ENCODE measurements around the gene CLCF1.
A peak's percentile ranks its signal among the peaks of the same experiment; 100 is the strongest.

CLCF1 gene

DNA sequence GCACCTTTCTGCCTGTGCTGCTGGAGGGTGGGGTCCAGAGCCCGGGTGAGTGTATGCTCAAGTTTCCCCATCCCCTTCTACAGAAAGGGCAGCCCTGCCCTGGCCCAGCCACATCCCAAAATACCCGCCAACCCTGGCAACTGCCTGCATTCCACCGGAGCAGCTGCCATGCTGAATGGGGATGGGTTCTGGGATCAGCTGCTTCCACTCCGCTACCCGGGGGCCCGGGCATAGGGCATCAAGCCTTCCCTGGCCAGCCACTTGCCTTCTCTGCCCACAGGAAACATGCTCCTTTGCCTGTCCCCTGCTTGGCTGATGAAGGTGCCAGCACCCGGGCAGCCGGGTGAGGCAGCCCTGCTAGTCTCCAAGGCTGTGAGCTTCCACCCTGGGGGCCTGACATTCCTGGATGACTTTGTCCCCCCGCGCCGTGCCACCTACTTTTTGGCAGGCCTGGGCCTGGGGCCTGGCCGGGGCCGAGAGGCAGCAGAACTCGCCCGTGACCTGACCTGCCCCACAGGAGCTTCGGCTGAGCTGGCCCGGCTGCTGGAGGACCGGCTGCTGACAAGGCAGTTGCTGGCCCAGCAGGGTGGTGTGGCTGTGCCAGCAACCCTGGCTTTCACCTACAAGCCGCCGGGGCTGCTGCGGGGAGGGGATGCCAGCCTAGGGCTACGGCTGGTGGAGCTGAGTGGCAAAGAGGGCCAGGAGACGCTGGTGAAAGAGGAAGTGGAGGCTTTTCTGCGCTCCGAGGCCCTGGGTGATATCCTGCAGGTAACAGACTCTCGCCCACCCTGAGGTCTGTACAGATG lies 45.3 kb upstream of the CLCF1 start:
- Histone ChIP-seq H3K27ac (peak overlapping the region; percentile 70 to 83), H3K4me3 (peak overlapping the region; percentile 31)
- no peak for DNase-seq (ENCODE audit: low spot score)
- TF ChIP-seq, protein P1, sequence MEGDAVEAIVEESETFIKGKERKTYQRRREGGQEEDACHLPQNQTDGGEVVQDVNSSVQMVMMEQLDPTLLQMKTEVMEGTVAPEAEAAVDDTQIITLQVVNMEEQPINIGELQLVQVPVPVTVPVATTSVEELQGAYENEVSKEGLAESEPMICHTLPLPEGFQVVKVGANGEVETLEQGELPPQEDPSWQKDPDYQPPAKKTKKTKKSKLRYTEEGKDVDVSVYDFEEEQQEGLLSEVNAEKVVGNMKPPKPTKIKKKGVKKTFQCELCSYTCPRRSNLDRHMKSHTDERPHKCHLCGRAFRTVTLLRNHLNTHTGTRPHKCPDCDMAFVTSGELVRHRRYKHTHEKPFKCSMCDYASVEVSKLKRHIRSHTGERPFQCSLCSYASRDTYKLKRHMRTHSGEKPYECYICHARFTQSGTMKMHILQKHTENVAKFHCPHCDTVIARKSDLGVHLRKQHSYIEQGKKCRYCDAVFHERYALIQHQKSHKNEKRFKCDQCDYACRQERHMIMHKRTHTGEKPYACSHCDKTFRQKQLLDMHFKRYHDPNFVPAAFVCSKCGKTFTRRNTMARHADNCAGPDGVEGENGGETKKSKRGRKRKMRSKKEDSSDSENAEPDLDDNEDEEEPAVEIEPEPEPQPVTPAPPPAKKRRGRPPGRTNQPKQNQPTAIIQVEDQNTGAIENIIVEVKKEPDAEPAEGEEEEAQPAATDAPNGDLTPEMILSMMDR (IDR thresholded peaks at IDR 0.05), result no peak

GRCh38 chr11:67417425-67417824 lies 44.0 kb upstream of the CLCF1 start:
- TF ChIP-seq, protein P1 (IDR thresholded peaks at IDR 0.05), result no peak
- Histone ChIP-seq H3K4me3 (no peak overlapping the region), H3K27ac (peak overlapping the region; percentile 83 to 85)
- DNase-seq (ENCODE audit: low spot score), result no peak

GRCh38 chr11:67416416-67417335 lies 43.3 kb upstream of the CLCF1 start:
- TF ChIP-seq, protein P1 (IDR thresholded peaks at IDR 0.05), result no peak
- DNase-seq (ENCODE audit: low spot score), result no peak
- Histone ChIP-seq H3K27ac (peak overlapping the region; percentile 83 to 85), H3K4me3 (peak overlapping the region; percentile 60)

- peak within 1 kb of the TSS; percentile 60 for H3K4me3 ChIP-seq
- no peak for DNase-seq (ENCODE audit: low spot score)
- peak within 1 kb of the TSS; percentile 83 to 85 for H3K27ac ChIP-seq
- TF ChIP-seq, protein P1 (IDR thresholded peaks at IDR 0.05), result no peak
Observed at GRCh38 chr11:67415501-67416304, 42.3 kb upstream of the CLCF1 start, which contains the start of gene CARNS1. Gene CARNS1, plus strand, starts transcription at chr11:67415678. Its CDS starts 522 bp downstream, at chr11:67416200.

GRCh38 chr11:67413266-67413849 lies 40.0 kb upstream of the CLCF1 start:
- no peak for DNase-seq (ENCODE audit: low spot score)
- H3K27ac ChIP-seq, result no peak overlapping the region
- TF ChIP-seq, protein P1 (IDR thresholded peaks at IDR 0.05), result no peak
- H3K4me3 ChIP-seq, result no peak overlapping the region

GRCh38 chr11:67412495-67413179 lies 39.2 kb upstream of the CLCF1 start:
- DNase-seq (ENCODE audit: low spot score), result no peak
- TF ChIP-seq, protein P1 (IDR thresholded peaks at IDR 0.05), result no peak
- Histone ChIP-seq H3K4me3 (no peak overlapping the region), H3K27ac (no peak overlapping the region)

All from coronary artery (tissue), 2 donors.